DMS153 (cell line): ENCODE results near the gene ASL.
"Not testable (repeated sequence)": the region's sequence is repeated elsewhere in the genome, so short reads cannot be mapped to it uniquely, and the experiment has no call there.

Experiments
- DNase-seq: peaks from one replicate; lab custom pipeline; 2025; lab: John Stamatoyannopoulos, UW

ASL gene

DNA sequence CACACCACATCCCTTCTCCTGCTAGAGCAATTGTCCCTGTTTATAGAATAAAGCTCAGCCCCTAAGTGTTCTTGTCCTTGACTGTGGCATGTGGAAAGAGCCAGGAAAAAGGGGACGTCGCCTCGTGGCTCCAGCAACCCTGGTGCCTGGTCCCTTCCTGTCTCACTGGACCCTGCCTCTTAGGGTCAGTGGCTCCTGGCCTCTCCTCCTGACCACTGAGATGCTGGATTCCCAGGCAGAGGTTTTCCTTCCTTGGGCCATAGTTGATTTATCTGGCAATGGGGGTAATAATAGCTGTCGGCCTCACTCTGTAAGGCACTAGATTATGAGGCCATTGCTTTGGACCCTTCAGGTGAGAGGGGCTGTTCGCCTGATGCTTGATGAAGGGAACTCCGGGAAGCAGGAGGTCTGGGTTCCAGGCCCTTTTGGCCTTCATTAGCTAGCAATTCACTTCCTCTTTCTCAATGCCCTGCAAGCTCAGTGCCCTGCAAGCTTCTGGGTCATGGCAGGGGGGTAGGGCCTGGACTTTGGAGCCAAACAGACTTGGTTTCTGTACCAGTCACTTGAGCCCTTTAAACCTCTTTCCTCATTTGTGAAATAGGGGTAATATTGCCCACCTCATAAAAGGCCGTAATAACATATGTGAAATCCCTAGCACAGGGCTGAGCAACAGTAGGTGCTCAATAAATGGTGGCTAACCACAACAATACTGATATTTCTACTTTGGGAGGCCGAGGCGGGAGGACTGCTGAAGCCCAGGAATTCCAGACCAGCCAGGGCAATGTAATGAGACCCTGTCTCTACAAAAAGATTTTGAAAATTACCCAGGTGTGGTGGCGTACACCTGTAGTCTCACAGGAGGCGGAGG, 1.1 kb downstream of the ASL start:
- no peak for DNase-seq

DNA sequence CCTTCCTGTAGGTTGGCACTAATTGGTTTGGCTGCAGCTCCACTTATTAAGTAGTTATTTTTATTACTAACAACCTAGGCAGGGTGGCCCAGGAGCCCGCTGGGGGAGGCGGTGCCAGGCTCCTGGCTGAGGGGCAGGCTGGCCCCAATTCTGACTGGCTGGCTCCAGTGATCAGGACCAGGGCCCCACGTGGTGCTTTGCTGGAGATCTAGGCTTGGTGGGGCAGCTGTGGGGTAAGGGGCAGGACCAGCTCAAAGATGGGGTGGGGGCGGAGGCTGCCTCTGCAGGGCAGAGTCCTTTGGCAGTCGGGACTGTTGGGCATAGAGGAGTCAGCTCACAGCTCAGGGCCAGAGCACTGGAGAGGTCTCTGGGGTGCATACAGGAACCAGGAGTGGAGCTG, 2.4 kb downstream of the ASL start:
- no peak for DNase-seq

DNA sequence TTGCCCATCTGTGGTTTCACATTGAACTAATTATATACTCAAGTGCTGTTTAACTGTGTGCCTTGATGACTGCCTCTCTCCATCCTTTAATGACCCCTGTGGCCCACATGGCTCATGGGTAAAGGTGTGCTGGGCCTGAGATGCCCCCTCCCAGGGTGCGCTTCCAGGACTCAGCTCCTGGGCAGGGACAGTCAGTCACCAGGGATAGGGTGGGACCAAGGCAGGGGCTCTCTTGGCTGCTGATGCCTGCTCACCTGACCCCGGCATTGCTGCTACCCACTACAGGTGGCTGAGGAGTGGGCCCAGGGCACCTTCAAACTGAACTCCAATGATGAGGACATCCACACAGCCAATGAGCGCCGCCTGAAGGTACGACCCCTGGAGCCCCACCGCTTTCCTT, 6.5 kb downstream of the ASL start:
- no peak for DNase-seq

DNA sequence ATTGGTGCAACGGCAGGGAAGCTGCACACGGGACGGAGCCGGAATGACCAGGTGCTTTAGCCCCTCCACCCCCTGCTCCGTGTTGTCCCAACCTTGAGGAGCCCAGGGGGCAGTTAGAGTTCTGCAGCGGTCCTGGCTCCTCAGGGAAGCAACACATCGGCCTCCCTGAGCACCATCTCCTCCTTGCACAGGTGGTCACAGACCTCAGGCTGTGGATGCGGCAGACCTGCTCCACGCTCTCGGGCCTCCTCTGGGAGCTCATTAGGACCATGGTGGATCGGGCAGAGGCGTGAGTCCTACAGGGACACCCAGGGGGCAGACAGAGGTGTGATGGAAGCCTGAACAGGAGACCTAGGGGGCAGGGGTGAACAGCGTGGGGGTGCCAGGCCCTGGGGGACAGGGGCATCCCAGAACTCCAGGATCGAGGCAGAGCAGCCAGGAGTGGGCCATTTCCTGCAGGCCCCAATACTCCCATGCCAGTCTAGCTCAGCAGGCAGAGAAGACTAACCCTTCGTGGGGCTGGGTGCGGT, 7.3 kb downstream of the ASL start:
- no peak for DNase-seq

DNA sequence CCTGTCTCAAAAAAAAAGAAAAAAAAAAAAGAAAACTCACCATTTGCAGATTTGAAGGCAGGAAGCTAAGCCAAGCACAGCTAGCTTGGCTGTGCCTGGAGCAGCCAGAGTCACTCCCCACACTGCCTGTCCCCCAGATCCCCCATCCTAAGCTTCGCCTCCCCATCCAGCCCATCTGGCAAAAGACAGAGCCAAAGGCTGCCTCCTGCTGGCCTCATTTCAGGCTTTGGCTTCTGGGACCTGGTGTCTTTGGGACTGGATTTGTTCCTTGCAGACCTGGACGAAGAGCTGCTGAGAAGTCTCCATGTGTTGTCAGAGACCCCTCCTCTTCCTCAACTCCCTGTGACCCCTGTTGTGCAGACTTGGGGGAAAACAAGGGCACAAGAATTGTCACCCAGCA, 8.1 kb downstream of the ASL start:
- no peak for DNase-seq

DNA sequence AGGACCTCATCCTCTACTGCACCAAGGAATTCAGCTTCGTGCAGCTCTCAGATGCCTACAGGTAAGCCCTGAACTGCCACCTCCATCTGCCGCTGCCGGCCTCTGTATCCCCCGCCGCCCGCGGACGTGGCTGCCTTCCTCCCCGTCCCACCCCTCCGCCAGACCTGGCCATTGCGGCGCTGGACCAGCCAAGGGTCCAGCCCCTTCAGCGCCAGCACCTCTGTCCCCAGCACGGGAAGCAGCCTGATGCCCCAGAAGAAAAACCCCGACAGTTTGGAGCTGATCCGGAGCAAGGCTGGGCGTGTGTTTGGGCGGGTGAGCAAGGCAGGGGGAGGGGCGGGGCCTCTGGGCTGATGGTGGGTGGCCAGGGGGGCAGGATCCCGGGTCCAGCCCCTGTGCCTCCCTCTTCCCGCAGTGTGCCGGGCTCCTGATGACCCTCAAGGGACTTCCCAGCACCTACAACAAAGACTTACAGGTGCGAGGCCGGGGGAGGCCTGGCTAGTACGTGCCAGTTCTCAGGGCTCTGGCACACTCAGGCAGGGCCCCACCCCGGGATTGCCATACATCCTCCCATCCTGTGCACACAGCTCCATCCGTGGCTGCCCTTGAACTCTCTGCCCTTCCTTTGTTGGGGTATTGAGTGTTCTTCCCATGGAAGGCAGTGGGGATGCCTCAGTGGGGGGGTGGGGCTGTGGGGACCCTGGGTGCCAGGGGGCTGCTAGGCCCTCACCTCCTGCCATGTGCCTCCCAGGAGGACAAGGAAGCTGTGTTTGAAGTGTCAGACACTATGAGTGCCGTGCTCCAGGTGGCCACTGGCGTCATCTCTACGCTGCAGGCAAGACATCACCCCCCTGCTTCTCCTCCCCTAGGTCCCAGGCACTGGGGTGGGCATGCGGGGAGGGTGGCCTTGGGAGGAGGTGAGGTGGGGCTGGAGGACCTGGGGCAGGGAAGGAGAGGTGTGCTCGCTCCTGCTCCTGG, 13.5 kb downstream of the ASL start:
- no peak for DNase-seq

DNA sequence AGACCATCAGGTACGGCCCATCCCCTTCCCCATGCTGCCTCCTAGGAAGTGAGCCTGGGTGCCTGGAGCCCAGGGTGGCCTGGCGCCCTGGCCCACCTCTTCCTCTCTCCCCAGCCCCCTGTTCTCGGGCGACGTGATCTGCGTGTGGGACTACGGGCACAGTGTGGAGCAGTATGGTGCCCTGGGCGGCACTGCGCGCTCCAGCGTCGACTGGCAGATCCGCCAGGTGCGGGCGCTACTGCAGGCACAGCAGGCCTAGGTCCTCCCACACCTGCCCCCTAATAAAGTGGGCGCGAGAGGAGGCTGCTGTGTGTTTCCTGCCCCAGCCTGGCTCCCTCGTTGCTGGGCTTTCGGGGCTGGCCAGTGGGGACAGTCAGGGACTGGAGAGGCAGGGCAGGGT, 17.0 kb downstream of the ASL start:
- no peak for DNase-seq

DNA sequence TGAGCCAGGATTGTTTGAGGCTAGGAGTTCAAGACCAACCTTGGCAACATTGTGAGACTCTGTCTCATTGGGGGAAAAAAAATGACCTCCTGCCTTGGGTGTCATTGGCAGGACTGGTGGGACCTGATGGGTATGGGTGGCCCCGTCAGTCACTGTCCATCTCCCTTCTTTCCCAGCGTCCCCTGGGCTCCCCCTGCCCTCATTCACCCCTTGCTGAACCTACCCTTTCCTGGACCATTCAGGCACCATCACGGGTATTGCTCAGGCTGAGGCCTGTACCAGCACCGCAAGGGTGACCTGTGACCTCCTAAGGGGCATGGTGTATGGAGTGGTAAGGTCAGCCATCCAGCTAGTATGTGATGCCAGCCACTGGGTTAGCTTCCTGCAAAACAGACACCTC, 19.4 kb downstream of the ASL start:
- DNase-seq, result no peak

DNA sequence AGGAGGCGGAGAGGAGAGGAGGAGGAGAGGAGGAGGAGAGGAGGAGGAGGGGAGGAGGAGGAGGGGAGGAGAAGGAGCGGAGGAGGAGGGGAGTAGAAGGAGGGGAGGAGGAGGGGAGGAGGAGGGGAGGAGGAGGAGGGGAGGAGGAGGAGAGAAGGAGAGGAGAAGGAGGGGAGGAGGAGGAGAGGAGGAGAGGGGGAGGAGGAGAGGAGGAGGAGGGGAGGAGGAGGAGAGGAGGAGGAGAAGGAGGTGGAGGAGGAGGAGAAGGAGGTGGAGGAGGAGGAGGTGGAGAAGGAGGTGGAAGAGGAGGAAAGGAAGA, 23.6 kb downstream of the ASL start:
- no peak for DNase-seq

DNA sequence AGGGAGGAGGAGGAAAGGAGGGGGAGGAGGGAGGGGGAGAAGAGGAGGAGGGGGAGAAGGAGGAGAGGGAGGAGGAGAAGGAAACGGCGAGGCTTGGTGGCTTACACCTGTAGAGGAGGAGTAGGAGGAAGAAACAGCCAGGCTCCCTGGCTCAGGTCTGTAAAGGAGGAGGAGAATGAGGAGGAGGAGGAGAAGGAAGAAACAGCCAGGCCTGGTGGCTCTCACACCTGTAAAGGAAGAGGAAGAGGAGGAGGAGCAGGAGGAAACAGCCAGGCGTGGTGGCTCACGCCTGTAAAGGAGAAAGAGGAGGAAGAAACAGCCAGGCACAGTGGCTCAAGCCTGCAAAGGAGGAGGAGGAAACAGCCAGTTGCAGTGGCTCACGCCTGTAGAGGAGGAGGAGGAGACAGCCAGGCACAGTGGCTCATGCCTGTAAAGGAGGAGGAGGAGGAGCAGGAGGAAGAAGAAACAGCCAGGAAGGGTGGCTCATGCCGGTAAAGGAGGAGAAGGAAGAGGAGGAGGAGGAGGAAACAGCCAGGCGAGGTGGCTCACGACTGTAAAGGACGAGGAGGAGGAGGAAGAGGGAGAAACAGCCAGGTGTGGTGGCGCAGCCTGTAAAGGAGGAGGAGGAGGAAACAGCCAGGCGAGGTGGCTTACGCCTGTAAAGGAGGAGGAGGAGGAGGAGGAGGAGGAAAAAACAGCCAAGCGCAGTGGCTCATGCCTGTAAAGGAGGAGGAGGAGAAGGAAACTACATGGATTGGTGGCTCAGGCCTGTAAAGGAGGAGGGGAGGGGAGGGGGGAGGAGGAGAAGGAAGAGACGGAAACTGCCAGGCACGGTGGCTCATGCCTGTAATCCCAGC, 24.2 kb downstream of the ASL start:
- peak; percentile 75 for DNase-seq

DNA sequence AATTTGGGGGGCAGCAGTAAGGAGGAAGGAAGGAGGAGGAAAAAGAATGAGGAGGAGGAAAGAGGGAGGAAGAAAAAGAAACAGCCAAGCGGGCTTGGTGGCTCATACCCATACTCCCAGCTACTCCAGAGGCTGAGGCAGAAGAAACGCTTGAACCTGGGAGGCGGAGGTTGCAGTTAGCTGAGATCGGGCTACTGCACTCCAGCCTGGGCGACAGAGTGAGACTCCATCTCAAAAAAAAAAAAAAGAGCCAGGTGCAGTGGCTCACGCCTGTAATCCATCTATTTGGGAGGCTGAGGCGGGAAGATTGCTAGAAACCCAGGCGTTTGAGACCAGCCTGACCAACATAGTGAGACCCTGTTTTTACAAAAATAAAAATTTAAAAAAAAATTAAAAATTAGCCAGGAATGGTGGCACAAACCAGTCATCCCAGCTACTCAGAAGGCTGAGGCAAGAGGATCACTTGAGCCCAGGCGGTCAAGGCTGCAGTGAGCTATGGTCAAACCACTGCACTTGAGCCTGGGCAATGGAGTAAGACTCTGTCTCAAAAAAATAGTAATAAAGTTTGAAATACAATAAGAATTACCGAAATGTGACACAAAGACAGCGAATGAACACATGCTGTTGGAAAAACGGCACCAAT, 24.9 kb downstream of the ASL start:
- DNase-seq, result no peak

DNA sequence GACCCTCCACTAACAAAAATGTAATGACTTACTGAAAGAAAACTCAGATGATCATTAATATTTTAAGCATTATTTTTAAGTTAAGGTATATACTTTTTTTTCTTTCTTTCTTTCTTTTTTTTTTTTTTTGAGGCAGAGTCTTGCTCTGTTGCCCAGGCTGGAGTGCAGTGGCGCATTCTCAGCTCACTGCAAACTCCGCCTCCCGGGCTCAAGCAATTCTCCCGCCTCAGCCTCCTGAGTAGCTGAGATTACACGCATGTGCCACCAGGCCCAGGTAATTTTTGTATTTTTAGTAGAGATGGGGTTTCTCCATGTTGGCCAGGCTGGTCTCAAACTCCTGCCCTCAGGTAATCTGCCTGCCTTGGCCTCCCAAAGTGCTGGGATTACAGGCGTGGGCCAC, 26.5 kb downstream of the ASL start:
- not testable (repeated sequence) for DNase-seq

DNA sequence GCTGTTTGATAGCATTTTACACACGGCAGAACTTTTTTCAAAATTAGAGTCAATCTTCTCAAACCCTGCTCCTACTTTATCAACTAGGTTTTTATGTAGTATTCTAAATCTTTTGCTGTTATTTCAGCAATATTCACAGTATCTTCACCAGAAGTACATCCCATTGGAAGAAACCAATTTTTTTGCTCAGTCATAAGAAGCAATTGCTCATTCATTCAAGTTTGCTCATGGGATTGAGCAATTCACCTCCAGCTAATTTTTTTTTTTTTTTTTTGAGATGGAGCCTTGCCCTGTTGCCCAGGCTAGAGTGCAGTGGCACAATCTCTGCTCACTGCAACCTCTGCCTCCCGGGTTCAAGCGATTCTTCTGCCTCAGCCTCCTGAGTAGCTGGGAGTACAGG, 28.4 kb downstream of the ASL start:
- DNase-seq, result not testable (repeated sequence)

DNA sequence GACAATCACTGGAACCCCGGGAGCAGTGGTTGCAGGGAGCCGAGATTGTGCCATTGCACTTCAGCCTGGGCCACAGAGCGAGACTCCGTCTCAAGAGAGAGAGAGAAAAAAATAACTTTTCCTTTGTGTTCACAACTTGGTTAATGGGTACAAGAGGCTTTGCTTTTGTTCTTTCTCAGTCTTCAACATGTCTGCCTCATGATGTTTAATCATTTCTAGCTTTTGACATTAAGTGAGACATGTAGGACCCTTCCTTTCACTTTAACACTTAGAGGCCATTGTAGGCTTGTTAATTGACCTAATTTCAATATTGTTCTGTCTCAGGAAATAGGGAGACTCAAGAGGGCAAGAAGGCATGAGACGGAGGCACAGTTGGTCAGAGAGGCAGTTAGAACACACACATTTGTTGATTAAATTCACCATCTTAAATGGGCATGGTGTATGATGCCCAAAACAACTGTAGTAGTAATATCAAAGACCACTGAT, 29.7 kb downstream of the ASL start:
- no peak for DNase-seq

DNA sequence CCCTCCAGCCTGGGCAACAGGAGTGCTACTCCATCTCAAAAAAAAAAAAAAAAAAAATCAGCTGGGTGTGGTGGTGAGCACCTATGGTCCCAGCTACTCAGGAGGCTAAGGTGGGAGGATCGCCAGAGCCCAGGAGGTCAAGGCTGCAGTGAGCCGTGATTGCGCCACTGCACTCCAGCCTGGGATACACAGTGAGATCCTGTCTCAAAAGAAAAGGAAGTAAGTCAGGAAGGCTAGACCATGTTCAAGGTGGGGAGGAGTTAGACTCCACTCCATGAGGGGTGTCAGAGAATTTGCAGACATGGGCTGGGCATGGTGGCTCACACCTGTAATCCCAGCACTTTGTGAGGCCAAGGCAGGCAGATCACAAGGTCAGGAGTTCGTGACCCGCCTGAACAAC, 32.8 kb downstream of the ASL start:
- DNase-seq, result not testable (repeated sequence)

DNA sequence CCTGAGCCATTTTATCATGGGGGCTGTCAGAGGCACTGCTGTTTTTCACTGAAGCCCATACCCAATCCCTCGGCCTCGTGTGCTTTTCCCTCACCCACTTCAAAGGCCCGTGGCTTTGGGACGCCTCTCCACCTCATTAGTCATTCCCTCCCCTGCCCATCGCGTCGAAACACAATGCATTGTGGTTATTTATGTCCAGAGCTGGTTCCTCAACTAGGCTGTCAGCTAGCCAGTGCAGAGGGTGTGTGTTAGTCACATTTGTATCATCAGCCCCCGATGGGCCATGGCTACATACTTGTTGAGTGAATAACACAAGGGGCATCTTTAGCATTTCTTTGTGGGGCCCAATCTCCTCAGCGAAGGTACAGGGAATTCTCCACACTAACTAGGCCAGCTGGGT, 35.2 kb downstream of the ASL start:
- no peak for DNase-seq

DNA sequence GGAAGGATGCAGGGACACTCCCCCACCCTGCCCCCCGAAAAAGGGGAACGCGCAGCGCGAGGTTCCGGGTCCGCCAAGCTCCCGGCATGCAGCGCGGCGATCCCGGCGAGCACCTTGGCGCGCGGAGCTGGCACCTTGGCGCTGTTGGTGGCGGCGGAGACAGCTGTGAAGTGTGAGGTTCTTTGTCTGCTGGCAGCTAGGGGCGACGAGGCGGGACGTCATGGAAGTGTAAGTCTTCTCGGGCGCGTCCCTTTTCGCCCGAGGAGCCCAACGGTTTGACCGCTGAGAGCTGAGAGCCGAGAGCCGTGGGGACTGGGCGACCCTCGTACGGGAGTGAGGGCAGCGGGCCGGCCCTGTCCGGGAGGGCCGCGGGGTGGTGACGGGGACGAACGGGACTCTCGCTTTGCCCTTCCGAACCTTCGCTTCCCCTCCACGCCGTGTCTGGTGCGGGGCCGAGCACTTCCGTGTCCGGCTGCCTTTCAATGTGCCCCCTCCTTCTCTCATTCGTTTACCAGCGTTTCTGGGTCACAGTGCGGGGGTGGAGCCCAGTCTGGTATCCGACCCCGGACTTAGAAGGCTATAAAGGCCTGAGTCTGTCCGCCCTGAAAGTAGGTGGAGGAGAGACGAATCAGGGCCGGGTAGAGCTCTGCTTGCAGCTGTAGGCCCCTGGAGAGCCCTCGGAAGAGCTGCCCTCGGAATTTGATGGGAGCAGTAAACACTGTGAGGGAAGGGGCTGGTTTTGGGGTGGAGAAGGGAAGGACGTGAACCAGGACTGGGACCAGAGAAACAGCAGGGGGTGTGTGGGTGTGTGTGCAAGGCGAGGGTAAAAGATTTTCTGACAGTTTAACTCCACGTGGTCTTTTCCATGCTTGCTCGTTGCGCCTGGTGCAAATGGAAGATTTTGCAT, 39.4 kb downstream of the ASL start, which contains the start of gene CRCP:
CRCP (plus strand) TSS at position 105 of the 907 bp plus-strand sequence; CDS start at position 221, 116 bp downstream.
- peak; percentile 7 for DNase-seq

DNA sequence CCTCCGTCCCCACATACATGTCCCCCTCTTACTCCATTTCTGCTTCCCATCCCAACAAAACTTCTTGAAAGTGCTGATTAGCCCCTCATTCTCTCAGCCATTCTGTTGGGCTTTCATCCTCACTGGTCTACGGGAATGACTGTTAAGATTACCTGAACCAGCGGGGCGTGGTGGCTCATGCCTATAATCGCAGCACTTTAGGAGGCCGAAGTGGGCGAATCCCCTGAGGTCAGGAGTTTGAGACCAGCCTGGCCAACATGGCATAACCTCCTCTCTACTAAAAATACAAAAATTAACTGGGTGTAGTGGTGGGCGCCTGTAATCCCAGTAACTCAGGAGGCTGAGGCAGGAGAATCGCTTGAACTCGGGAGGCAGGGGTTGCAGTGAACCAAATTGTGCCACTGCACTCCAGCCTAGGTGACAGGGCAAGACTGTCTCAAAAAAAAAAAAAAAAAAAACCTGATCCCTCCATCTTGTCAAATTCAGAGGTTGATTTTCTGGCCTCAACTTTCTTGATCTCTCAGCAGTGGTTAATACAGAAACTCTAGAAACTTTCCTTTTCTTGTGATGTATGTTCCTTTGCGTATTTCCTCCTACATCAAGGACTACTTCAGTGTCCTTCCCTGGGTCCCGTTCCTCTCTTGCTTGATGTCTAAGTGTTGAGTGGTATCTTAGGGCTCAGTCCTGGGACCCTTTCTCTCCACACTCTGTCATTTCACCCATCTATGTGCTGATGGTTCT, 41.2 kb downstream of the ASL start:
- not testable (repeated sequence) for DNase-seq

DNA sequence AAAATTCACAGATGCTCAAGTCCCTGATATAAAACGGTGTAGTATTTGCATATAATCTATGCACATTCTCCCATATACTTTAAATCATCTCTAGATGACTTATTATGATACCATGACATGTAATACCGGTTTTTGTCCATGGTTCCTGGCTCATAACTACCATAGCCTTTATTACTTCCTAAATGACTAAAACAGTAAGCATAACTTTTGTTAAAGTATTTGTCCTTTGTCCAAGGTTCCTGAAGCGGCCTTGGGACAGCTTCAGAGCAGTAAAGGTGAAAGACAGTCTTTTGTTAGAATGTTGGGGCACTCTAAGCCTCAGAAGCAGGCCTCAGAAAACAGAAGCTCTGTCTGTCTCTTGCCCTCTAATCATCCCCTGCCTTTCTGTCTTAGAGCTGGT, 43.0 kb downstream of the ASL start:
- no peak for DNase-seq
